GM12878 (cell line): ENCODE measurements around the gene HID1. TPM values are rescaled to one million over a fixed set of nuclear protein-coding genes. Genes with fewer than 3 reads are reported as not detected.

Experiments used
- ATAC-seq: fragments of 200-7000 bp; cut with Tn5 transposase; 3 replicates; pipeline ENCODE4 v1.9.1; 2020; ENCODE audit warnings: mild to moderate bottlenecking, moderate library complexity
- BruUV-seq: library from RNA; stranded (reverse); fragments of 400-500 nt; replicated peaks from 2 replicates; lab custom pipeline; 2021; lab: Mats Ljungman, UMichigan
- CTCF ChIA-PET: fragments of 300-600 bp; sonication (Branson Sonifier 250); formaldehyde crosslinking; extraction: SDS; loops from one replicate; lab custom pipeline; 2021; ENCODE audit warnings: inconsistent platforms; lab: Yijun Ruan, JAX
- POLR2A ChIA-PET: fragments of 350-600 bp; formaldehyde crosslinking; extraction: SDS; loops from one replicate; lab custom pipeline; 2021; ENCODE audit warnings: inconsistent platforms; lab: Charles Lee
- RAD21 ChIA-PET: fragments of 300-600 bp; sonication (Branson Sonifier 250); formaldehyde crosslinking; loops from one replicate; lab custom pipeline; 2023; ENCODE audit warnings: antibody characterized with exemption; ENCODE audit not compliant: unreplicated experiment; lab: Charles Lee
- SMC1A ChIA-PET: fragments of 300-600 bp; sonication (Branson Sonifier 250); formaldehyde crosslinking; loops from one replicate; lab custom pipeline; 2023; ENCODE audit not compliant: unreplicated experiment, uncharacterized antibody; lab: Charles Lee
- DNase-seq: peaks from one replicate; pipeline ENCODE4 v3.0.0-alpha.2; 2011; ENCODE audit warnings: low read depth, low spot score
- FAIRE-seq: peaks from 3 replicates; lab custom pipeline; 2011; peaks lifted over from hg19 to GRCh38; lab: Jason Lieb, UNC
- H2AFZ ChIP-seq: 2 replicates; pipeline ENCODE4 v1.6.0; 2011; ENCODE audit warnings: low read depth, low read length, control low read depth; ENCODE audit not compliant: control insufficient read depth
- H3K27ac ChIP-seq: 2 replicates; pipeline ENCODE4 v1.5.1; 2011; ENCODE audit warnings: control low read depth; ENCODE audit not compliant: control insufficient read depth, insufficient read depth
- H3K27me3 ChIP-seq, 2 experiments: replicated peaks in 1 of 2; 2 replicates each; pipeline versions ENCODE4 v1.6.0 to v1.6.1; 2011; ENCODE audit warnings: low read length in 1 of 2; ENCODE audit not compliant: control insufficient read depth in 2 of 2, insufficient read depth in 2 of 2
- H3K36me3 ChIP-seq, 2 experiments: 2 replicates each; pipeline ENCODE4 v1.5.1; 2011; ENCODE audit warnings: low read length in 1 of 2; ENCODE audit not compliant: control insufficient read depth in 2 of 2, insufficient read depth in 2 of 2
- H3K4me1 ChIP-seq: 2 replicates; pipeline ENCODE4 v1.6.1; 2011; ENCODE audit warnings: mild to moderate bottlenecking, low read length, moderate library complexity, mixed read lengths; ENCODE audit not compliant: control insufficient read depth, insufficient read depth
- H3K4me2 ChIP-seq: 2 replicates; pipeline ENCODE4 v1.6.0; 2011; ENCODE audit warnings: control low read depth; ENCODE audit not compliant: control insufficient read depth, insufficient read depth
- H3K4me3 ChIP-seq: fragments of 200-600 bp; sonication (generic); 2 replicates; pipeline ENCODE4 v1.5.1; 2016
- H3K79me2 ChIP-seq: 2 replicates; pipeline ENCODE4 v1.6.0; 2011; ENCODE audit warnings: low read length; ENCODE audit not compliant: control insufficient read depth, insufficient read depth
- H3K9ac ChIP-seq: 2 replicates; pipeline ENCODE4 v1.8.0; 2011; ENCODE audit warnings: low read length, control low read depth, mixed read lengths; ENCODE audit not compliant: control insufficient read depth, insufficient read depth
- H3K9me3 ChIP-seq: replicated peaks from 3 replicates; pipeline ENCODE4 v1.5.1; 2011; ENCODE audit warnings: mild to moderate bottlenecking, low read length; ENCODE audit not compliant: control insufficient read depth, insufficient read depth
- H4K20me1 ChIP-seq: 2 replicates; pipeline ENCODE4 v1.6.0; 2011; ENCODE audit not compliant: control insufficient read depth, insufficient read depth
- BCL11A ChIP-seq: IDR thresholded peaks from 2 replicates; pipeline ENCODE4 v1.6.1; 2011; ENCODE audit warnings: low read depth, low read length
- BMI1 ChIP-seq: fragments of 450-650 bp; IDR thresholded peaks from 2 replicates; pipeline ENCODE4 v1.6.1; 2016; ENCODE audit warnings: mild to moderate bottlenecking, moderate library complexity, borderline replicate concordance
- EED ChIP-seq: sonication (generic); IDR thresholded peaks from 2 replicates; pipeline ENCODE4 v1.6.1; 2016; ENCODE audit warnings: antibody characterized with exemption, low read depth
- EGR1 ChIP-seq, 2 experiments: IDR thresholded peaks; 1 replicate in 1 of 2; 2 replicates in 1 of 2; pipeline ENCODE4 v1.6.1; 2011 to 2012; ENCODE audit warnings: low read depth in 2 of 2, low read length in 2 of 2, borderline replicate concordance in 1 of 2, mild to moderate bottlenecking in 1 of 2, moderate library complexity in 1 of 2
- GATAD2B ChIP-seq: fragments of 450-650 bp; conservative IDR thresholded peaks from 2 replicates; pipeline ENCODE4 v1.6.1; 2017; ENCODE audit warnings: low read depth, mild to moderate bottlenecking, moderate library complexity
- IRF4 ChIP-seq: IDR thresholded peaks from 2 replicates; pipeline ENCODE4 v1.6.1; 2011; ENCODE audit warnings: low read depth, low read length
- MEF2B ChIP-seq: fragments of 450-650 bp; IDR thresholded peaks from 2 replicates; pipeline ENCODE4 v1.6.1; 2018; ENCODE audit warnings: mild to moderate bottlenecking, moderate library complexity; ENCODE audit not compliant: partially characterized antibody, poor library complexity, severe bottlenecking
- MTA3 ChIP-seq: IDR thresholded peaks from 2 replicates; pipeline ENCODE4 v1.6.1; 2012; ENCODE audit warnings: low read length, inconsistent platforms, borderline replicate concordance
- RB1 ChIP-seq: fragments of 450-650 bp; formaldehyde crosslinking; IDR thresholded peaks from 2 replicates; pipeline ENCODE4 v1.6.1; 2017; ENCODE audit warnings: mild to moderate bottlenecking, borderline replicate concordance
- RUNX3 ChIP-seq: IDR thresholded peaks from 2 replicates; pipeline ENCODE4 v1.6.1; 2012; ENCODE audit warnings: low read length, inconsistent platforms
- SPI1 ChIP-seq: IDR thresholded peaks from 2 replicates; pipeline ENCODE4 v1.6.1; 2011; ENCODE audit warnings: low read depth, mild to moderate bottlenecking, low read length, moderate library complexity, borderline replicate concordance; ENCODE audit not compliant: insufficient read depth
- YBX1 ChIP-seq: fragments of 450-650 bp; IDR thresholded peaks from 2 replicates; pipeline ENCODE4 v1.6.1; 2016; ENCODE audit warnings: antibody characterized with exemption
- ZNF207 ChIP-seq: fragments of 450-650 bp; IDR thresholded peaks from 2 replicates; pipeline ENCODE4 v1.6.1; 2014; ENCODE audit warnings: antibody characterized with exemption, mild to moderate bottlenecking, borderline replicate concordance
- WGBS: methylation state at CpG from one replicate; pipeline ENCODE4 v1.1.6; 2016; ENCODE audit warnings: low lambda C conversion rate; ENCODE audit not compliant: insufficient replicate concordance, insufficient coverage; ENCODE audit errors: missing lambda C conversion rate; 5-methylcytosine and 5-hydroxymethylcytosine counted together
- in situ Hi-C: fragments of 300-500 bp; cut with MboI; formaldehyde crosslinking; loops from 9 replicates; pipeline ENCODE4 v1.14.3; 2018; ENCODE audit warnings: mixed read lengths
- intact Hi-C: fragments of 100-400 bp; cut with micrococcal nuclease; formaldehyde crosslinking; loops from one replicate; pipeline ENCODE4 v1.14.2; 2022; ENCODE audit not compliant: unreplicated experiment
- polyA plus RNA-seq, 11 experiments: library from polyadenylated mRNA; depleted of rRNA in 4 of 11; unstranded in 6 of 11; stranded (reverse) in 5 of 11; fragments of >200 nt; fragmentation: Nextera tagmentation in 4 of 11; fragmentation: Illumina TruSeq in 1 of 11; extraction: Ambion mirVana in 4 of 11; extraction: Trizol in 1 of 11; gene quantifications; 1 replicate in 1 of 11; 2 replicates in 10 of 11; pipeline versions ENCODE4 v1.2.1 to v1.2.3, GENCODE V29; 2011 to 2016; ENCODE audit warnings: inconsistent platforms in 2 of 11, missing spikeins in 2 of 11, low read depth in 1 of 11
- total RNA-seq, 4 experiments: library from RNA; depleted of rRNA in 3 of 4; stranded (reverse); fragments of >200 nt in 3 of 4; fragmentation: Illumina TruSeq in 1 of 4; extraction: Trizol in 1 of 4; gene quantifications; 2 replicates each; pipeline versions ENCODE4 v1.2.1 to v1.2.3, GENCODE V29; 2013 to 2021
- TF ChIP-seq, protein P1 (sequence below): fragments of 450-650 bp; formaldehyde crosslinking; IDR thresholded peaks from 2 replicates; pipeline ENCODE4 v1.4.0; 2022; ENCODE audit warnings: mild to moderate bottlenecking, moderate library complexity

HID1 gene
- total and polyA plus RNA-seq, 10 of the 15 experiments (the other 5 are each of a cell fraction or from before 2014, with no cell fraction given): 0.04 to 0.77 (median 0.32) TPM; not detected in 2

GRCh38 chr17:74921769-74922168 is 50.8 kb downstream of the HID1 start:
- no peak for ATAC-seq
- ChIA-PET POLR2A (no interaction called here), SMC1A (no interaction called here), RAD21 (interaction anchor here (8.1 kb wide), 1 partner anchor 39 kb away, joined by 73 read pairs; no protein-coding TSS in a partner anchor), CTCF (interaction anchor here (12.6 kb wide), 1 partner anchor 35 kb away, joined by 274 read pairs; no protein-coding TSS in a partner anchor)
- FAIRE-seq: no peak
- BruUV-seq: no TSS peak
- intact Hi-C loops (no loop called here), in situ Hi-C loops (loop anchor here (5.0 kb wide), 1 partner anchor 36 kb away; no protein-coding TSS in a partner anchor)
- Histone ChIP-seq H3K4me3 (no peak overlapping the region), H3K4me2 (no peak overlapping the region), H4K20me1 (no peaks in the 10 kb centered on the region), H3K9ac (no peak overlapping the region), H3K27ac (no peak overlapping the region), H3K27me3 (peaks cover 11 to 16% of the 10 kb centered on the region in 2 experiments), H2AFZ (no peak overlapping the region), H3K4me1 (no peaks in the 10 kb centered on the region), H3K9me3 (no peaks in the 10 kb centered on the region), H3K36me3 (no peaks in the 10 kb centered on the region), H3K79me2 (no peaks in the 10 kb centered on the region)
- TF ChIP-seq SPI1: no peak
- no peak for DNase-seq
- 25% methylated on average over 2 of the region's 2 CpGs for WGBS

- no peaks in the 10 kb centered on the region for H3K36me3 ChIP-seq
- POLR2A ChIA-PET: interaction anchor here (0.7 kb wide), 1 partner anchor 47 kb away, joined by 3 read pairs; no protein-coding TSS in a partner anchor
- in situ Hi-C loops (loop anchor here (5.0 kb wide), 1 partner anchor 36 kb away; no protein-coding TSS in a partner anchor), intact Hi-C loops (no loop called here)
- RAD21 ChIA-PET: interaction anchor here (0.7 to 8.1 kb wide), 3 partner anchors 36 to 279 kb away, joined by 4 to 73 read pairs (median 4); no protein-coding TSS in a partner anchor
- no peaks in the 10 kb centered on the region for H3K4me1 ChIP-seq
- no peak overlapping the region for H3K27ac ChIP-seq
- no peaks in the 10 kb centered on the region for H3K79me2 ChIP-seq
- no peak for ATAC-seq
- no peak overlapping the region for H3K9ac ChIP-seq
- WGBS: 29% methylated on average over 16 of the region's 19 CpGs
- no peak for FAIRE-seq
- H4K20me1 ChIP-seq: no peaks in the 10 kb centered on the region
- no peak overlapping the region for H2AFZ ChIP-seq
- no TSS peak for BruUV-seq
- no peak overlapping the region for H3K4me3 ChIP-seq
- no peaks in the 10 kb centered on the region for H3K9me3 ChIP-seq
- SMC1A ChIA-PET: interaction anchor here (1.5 to 3.0 kb wide), 2 partner anchors 36 to 40 kb away, joined by 5 to 10 read pairs; no protein-coding TSS in a partner anchor
- CTCF ChIA-PET: interaction anchor here (12.6 kb wide), 1 partner anchor 36 kb away, joined by 274 read pairs; no protein-coding TSS in a partner anchor
- peaks cover 11 to 16% of the 10 kb centered on the region in 2 experiments for H3K27me3 ChIP-seq
- DNase-seq: no peak
- no peak overlapping the region for H3K4me2 ChIP-seq
- TF ChIP-seq MTA3: no peak
- TF ChIP-seq, protein P1, sequence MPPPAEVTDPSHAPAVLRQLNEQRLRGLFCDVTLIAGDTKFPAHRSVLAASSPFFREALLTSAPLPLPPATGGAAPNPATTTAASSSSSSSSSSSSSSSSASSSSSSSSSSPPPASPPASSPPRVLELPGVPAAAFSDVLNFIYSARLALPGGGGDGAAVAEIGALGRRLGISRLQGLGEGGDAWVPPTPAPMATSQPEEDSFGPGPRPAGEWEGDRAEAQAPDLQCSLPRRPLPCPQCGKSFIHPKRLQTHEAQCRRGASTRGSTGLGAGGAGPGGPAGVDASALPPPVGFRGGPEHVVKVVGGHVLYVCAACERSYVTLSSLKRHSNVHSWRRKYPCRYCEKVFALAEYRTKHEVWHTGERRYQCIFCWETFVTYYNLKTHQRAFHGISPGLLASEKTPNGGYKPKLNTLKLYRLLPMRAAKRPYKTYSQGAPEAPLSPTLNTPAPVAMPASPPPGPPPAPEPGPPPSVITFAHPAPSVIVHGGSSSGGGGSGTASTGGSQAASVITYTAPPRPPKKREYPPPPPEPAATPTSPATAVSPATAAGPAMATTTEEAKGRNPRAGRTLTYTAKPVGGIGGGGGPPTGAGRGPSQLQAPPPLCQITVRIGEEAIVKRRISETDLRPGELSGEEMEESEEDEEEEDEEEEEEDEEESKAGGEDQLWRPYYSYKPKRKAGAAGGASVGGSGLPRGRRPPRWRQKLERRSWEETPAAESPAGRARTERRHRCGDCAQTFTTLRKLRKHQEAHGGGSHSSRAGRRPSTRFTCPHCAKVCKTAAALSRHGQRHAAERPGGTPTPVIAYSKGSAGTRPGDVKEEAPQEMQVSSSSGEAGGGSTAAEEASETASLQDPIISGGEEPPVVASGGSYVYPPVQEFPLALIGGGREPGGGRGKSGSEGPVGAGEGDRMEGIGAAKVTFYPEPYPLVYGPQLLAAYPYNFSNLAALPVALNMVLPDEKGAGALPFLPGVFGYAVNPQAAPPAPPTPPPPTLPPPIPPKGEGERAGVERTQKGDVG (CRISPR knock-in tag): no peak
- no peak for TF ChIP-seq BMI1
- no peak for TF ChIP-seq MEF2B
- TF ChIP-seq BCL11A: no peak
- TF ChIP-seq RUNX3: no peak
- no peak for TF ChIP-seq GATAD2B
- TF ChIP-seq EED: no peak
- TF ChIP-seq EGR1 (IDR thresholded peaks at IDR 0.05; ENCODE audit: borderline replicate concordance in 1 of 2, low read depth in 2 of 2, low read length in 2 of 2): no peak
- no peak for TF ChIP-seq YBX1
- TF ChIP-seq ZNF207: no peak
- no peak for TF ChIP-seq RB1
- TF ChIP-seq IRF4: no peak
These were observed 51.4 kb downstream of the HID1 start for GRCh38 chr17:74921026-74921681.
